HL-60/S4 treated with phorbol 12-myristate 13-acetate at 8.2 ng/mL for 4 days and 3 days (cell line): ENCODE results near the gene TEDC2.
"Not testable (repeated sequence)": the region's sequence is repeated elsewhere in the genome, so short reads cannot be mapped to it uniquely, and the experiment has no call there.

Source experiments
- in situ Hi-C: fragments of 300-500 bp; cut with MboI; formaldehyde crosslinking; loops from 2 replicates; pipeline ENCODE4 v1.15.0; 2022; ENCODE audit warnings: low sequenced_read_pairs

TEDC2 gene

DNA sequence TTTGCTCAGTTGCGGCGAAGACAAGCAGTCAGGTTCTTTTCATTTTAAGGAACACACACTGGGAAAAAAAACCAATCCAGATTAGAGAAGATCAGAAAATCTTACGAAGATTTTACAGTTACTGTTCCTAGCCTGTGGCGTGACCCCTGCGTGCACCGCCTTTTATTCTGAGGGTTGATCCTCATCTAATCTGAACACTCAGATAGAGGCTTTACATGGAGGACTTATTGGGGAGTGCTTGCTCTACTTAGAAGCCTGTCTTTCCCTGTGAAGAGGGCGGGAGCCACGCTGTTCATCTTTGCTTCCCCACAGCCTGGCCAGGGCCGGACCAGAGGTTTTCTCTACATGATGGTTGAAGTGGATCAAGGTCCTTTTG, 16.4 kb downstream of the TEDC2 start:
- in situ Hi-C loops: no loop called here

GRCh38 chr16:2476741-2477140, 16.8 kb downstream of the TEDC2 start:
- in situ Hi-C loops: no loop called here

GRCh38 chr16:2477327-2477726, 17.4 kb downstream of the TEDC2 start:
- in situ Hi-C loops: no loop called here

DNA sequence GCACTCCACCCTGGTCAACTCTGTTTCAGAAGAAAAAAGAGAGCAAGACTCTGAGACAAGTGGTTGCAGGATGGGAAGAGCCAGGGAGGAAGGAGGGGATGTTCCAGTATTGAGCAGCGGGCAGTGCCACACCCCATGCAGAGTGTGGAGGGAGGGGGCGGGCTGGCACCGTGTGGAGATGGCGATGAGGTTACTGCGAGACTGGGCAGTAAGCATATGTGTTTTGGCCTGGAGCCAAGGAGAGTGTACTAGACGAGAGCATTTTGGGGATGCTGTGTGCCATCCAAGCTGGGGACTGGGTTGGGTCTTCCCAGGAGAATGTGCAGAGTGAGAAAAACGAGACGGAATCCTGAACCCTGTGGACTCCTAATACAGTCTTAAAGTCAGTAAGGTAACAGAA, 18.4 kb downstream of the TEDC2 start:
- in situ Hi-C loops: no loop called here

DNA sequence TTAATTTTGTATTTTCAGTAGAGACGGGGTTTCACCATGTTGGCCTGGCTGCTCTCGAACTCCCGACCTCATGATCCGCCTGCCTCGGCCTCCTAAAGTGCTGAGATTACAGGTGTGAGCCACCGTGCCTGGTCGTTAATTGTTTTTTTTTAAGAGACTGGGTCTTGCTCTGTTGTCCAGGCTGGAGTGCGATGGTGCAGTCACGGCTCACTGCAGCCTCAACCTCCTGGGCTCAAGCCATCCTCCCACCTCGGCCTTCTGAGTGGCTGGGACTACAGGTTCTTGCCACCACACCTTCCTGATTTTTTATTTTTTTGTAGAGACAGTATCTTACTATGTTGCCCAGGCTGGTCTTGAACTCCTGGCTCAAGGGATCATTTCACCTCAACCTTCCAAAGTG, 20.1 kb downstream of the TEDC2 start:
- in situ Hi-C loops: not testable (repeated sequence)

- in situ Hi-C loops: no loop called here
Observed at GRCh38 chr16:2480948-2481347, 21.0 kb downstream of the TEDC2 start.

DNA sequence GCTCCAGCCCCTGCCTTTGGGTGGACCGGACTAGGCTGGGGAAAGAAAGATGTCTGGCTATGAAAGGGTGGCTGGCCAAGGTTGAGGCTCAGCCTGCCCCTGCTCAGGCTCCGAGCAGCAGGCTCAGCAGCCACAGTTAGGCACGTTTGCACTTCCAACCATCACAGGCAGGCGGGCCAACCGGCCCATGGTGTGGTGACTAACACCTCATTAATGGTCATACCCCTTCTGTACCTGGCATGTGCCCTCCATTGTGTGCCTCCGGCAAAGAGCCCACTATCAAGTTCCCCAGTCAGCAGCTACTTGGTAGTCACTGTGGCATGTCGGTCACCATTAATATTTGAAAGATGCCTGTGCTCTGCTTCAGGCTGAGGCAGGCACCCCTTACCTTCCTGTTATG, 21.8 kb downstream of the TEDC2 start:
- in situ Hi-C loops: no loop called here

DNA sequence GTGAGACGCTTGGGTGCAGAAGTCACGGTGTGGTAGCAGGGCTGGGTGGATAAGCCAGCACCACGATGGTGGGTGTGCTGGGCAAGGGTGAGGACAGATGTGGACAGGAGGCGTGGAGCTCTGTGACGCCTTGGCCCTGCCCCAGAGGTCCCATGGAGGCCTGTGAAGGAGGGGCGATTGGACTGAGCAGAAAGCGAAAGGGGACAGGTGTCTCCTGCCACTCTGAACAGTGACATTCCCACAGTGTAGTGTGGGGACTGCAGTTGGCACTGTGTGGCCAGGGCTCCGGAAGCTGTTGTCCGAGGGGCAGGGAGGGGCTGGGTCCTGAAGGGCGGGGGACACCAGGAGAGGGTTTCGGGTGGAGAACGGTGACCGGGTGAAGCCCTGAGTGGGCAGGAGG, 22.3 kb downstream of the TEDC2 start:
- in situ Hi-C loops: no loop called here

- in situ Hi-C loops: no loop called here
Observed at GRCh38 chr16:2482708-2483534, 23.0 kb downstream of the TEDC2 start.

GRCh38 chr16:2483939-2484897, 24.3 kb downstream of the TEDC2 start:
- in situ Hi-C loops: no loop called here

DNA sequence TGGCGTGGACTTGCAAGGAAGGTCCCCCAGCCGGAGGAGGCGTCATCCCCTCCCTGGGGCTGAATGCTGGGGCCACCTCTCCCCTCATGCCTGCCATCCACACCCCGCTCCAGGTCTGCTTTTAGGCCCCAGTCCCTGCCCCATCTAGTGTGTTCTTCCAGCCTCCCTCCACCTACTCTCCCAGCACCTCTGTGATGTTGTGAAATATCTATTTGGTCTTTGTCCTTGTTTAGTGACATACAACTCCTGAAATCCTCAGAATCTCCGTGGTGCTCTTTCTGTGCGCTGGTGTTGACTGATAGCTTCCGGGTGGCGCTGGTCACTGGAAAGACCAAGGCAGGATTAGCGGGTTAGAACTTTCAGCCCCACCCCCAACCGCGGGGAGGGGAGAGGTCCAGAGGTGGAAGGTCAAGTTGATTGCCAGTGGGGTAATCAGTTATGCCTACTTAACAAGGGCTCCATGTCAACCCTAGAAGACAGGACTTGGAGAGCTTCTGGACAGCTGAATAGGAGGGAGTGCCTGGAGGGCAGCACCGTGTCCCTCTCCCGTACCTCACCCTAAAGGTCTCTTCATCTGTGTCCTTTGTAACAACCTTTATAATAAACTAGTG, 25.1 kb downstream of the TEDC2 start:
- in situ Hi-C loops: no loop called here

GRCh38 chr16:2485811-2486507, 26.1 kb downstream of the TEDC2 start:
- in situ Hi-C loops: no loop called here

DNA sequence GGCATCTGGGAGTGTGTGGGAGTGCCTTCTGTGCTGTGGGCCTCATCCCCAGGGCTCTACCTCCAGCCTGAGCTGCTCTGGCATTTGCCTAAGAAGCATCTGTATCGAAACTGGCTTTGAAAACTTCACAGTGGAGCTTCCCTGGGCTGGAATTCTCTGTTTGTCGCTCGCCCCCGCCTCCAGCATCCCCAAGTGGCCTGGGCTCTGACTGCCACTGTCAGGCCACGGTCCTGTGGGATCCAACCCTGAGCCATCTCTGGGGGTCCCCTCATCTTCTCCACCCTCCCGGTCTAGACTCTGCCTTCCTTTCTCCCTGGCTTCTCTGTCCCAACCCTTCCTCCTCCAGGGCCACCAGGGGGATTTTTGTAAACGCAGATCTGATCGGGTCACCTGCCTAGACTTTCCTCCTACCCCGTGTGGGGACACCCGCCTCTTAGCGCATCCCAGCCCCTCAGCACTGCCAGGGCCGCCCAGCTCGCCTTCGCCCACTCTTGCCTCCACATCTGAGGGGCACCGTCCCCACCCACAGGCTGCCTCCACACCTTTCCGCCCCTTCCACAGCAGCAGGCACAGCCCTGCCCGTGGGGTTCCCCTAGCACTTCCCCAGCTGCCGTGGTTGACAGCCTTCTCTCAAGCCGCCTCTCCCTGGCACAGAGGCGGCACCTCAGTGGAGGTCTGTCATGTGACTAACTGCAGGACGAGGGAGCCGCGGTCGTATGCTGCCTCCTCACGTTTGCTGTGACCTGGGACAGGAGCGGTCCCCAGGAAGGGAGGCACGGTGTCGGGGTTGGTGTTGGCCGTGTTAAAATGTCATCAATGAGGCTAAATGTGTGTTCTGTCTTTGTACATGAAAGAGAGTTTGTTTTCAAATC, 27.0 kb downstream of the TEDC2 start:
- in situ Hi-C loops: no loop called here

DNA sequence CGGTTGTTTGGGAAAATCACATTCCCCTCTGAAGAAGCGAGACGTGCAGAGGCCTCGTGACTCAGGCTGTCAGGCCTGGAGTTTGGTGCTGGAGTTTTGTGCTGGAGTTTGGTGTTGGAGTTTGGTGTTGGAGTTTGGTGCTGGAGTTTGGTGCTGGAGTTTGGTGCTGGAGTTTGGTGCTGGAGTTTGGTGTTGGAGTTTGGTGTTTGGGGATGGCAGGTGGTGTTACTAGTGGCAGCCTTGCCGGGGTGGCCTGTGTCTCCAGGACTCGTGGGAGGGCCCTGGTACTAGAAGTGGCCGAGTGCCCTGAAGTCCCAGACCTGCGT, 27.6 kb downstream of the TEDC2 start:
- in situ Hi-C loops: no loop called here

GRCh38 chr16:2487903-2488531, 28.1 kb downstream of the TEDC2 start:
- in situ Hi-C loops: no loop called here

- in situ Hi-C loops: no loop called here
Observed at GRCh38 chr16:2489581-2489980, 29.7 kb downstream of the TEDC2 start.

DNA sequence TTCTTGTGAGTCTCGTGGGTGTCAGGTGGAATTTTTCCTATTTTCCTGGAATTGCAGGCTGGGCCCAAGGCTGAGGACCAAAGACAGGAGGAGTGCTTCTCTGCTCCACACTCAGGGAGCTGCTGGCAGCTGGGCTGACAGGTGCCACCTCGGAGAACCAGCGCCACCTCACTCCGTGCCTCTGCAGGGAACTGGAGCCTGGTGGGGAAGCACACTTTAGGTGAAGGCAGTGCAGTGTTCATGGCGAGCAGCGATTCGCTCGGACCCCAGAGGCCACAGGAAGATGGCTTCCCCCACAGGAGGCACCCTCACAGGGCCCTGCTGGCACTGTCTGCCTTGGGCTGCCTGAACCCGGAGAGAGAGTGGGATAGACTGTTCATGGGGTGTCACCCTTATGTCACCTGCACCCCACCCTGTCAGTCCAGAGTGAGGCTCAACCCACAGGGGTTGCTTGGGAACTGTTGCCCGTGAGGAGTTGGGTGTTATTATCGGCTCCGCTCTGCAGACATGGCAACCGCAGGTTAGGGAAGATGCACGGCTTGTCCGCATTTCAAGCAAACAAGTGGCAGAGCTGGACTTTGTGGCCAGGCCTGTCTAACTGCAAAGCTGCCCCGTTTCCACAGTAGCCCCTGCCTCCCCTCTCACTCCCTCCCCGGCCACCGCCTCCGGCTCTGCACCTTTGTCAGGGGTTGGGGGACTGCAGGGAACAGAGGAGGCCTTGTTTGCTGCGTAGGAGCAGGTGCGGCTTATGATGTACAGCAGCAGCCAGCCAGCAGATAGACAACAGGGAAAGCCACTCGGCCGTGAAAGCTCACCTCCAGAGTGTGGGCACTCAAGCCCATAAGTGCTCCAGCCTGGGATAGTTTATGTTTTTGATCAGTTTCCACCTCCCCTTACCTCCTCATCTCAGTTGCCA, 30.5 kb downstream of the TEDC2 start:
- in situ Hi-C loops: no loop called here

GRCh38 chr16:2492292-2492691, 32.4 kb downstream of the TEDC2 start:
- in situ Hi-C loops: no loop called here

DNA sequence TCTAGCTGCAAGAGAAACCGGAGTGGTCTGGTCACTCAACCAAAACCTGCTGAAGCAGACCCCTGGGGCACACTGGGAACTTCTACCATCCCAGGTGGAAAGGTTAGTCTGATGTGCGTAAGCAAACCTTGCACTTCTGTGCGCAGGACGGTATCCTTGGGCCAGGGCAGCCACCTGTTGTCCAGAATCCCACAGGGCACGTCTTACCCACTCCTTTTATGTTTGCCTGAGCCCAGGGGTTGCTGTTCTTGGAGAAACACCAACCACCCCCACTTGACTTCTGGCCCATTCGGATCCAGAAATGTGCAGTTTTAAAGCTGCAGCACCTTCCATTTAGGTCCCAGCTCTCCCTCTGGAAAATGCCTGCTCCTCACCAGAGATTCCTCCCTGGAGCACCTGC, 33.7 kb downstream of the TEDC2 start:
- in situ Hi-C loops: no loop called here
